Mucosa of stomach (tissue), 1 donor: ENCODE results near the gene PTF1A.

Experiments used
- H3K27me3 ChIP-seq: one replicate; pipeline ENCODE4 v1.7.0; 2013; ENCODE audit warnings: mild to moderate bottlenecking, low read length; ENCODE audit not compliant: control insufficient read depth, insufficient read depth
- H3K36me3 ChIP-seq: one replicate; pipeline ENCODE4 v1.7.0; 2013; ENCODE audit warnings: low read length; ENCODE audit not compliant: control insufficient read depth, insufficient read depth
- H3K4me1 ChIP-seq: one replicate; pipeline ENCODE4 v1.7.0; 2013; ENCODE audit warnings: mild to moderate bottlenecking, low read length; ENCODE audit not compliant: control insufficient read depth, insufficient read depth
- H3K4me3 ChIP-seq: one replicate; pipeline ENCODE4 v1.7.0; 2013; ENCODE audit warnings: low read length
- H3K9ac ChIP-seq: one replicate; pipeline ENCODE4 v1.7.0; 2013; ENCODE audit warnings: mild to moderate bottlenecking, low read length, moderate library complexity
- H3K9me3 ChIP-seq: one replicate; pipeline ENCODE4 v1.7.0; 2013; ENCODE audit warnings: mild to moderate bottlenecking, low read length, moderate library complexity; ENCODE audit not compliant: control insufficient read depth
- donor health status: Pancreatic carcinoma.

The PTF1A gene, protein sequence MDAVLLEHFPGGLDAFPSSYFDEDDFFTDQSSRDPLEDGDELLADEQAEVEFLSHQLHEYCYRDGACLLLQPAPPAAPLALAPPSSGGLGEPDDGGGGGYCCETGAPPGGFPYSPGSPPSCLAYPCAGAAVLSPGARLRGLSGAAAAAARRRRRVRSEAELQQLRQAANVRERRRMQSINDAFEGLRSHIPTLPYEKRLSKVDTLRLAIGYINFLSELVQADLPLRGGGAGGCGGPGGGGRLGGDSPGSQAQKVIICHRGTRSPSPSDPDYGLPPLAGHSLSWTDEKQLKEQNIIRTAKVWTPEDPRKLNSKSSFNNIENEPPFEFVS

GRCh38 chr10:23191764-23192711 lies at the start of gene PTF1A:
PTF1A (plus strand) TSS chr10:23192312; CDS start chr10:23192531, 219 bp downstream.
- Histone ChIP-seq H3K9ac (no peak within 1 kb of the TSS), H3K4me3 (no peak within 1 kb of the TSS), H3K36me3 (no peaks in the 10 kb centered on the region), H3K4me1 (no peaks in the 10 kb centered on the region), H3K27me3 (peaks cover 62% of the 10 kb centered on the region), H3K9me3 (no peaks in the 10 kb centered on the region)

DNA sequence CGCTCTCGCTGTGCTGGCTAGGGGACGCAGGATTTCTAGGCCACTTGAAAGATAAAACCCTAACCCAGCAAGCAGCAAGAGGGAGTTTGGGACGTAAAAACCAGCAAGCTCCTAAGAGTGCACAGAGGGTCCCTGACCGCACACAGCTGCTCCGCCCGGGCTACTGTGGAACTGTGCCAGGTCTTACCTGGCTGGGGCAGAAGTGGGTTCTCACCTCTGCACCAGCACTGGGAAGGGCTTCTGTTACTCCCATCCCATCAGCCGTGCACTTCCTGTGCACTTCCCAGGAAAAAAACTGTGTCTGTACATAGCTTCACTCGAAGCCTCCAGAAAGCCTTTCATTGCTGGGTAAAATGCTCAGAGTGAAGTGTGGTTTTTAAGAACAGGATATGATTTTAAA lies 45.9 kb upstream of the PTF1A start:
- no peaks in the 10 kb centered on the region for H3K36me3 ChIP-seq
- peaks cover 5% of the 10 kb centered on the region for H3K27me3 ChIP-seq
- H3K4me3 ChIP-seq = no peak overlapping the region
- no peak overlapping the region for H3K9ac ChIP-seq
- no peaks in the 10 kb centered on the region for H3K4me1 ChIP-seq
- no peaks in the 10 kb centered on the region for H3K9me3 ChIP-seq

- H3K4me1 ChIP-seq = no peaks in the 10 kb centered on the region
- peaks cover 5% of the 10 kb centered on the region for H3K27me3 ChIP-seq
Observed at GRCh38 chr10:23147035-23147434, 45.1 kb upstream of the PTF1A start.

GRCh38 chr10:23148214-23148613 lies 43.9 kb upstream of the PTF1A start:
- Histone ChIP-seq H3K36me3 (no peaks in the 10 kb centered on the region), H3K4me1 (no peaks in the 10 kb centered on the region), H3K9ac (no peak overlapping the region), H3K27me3 (peaks cover 5% of the 10 kb centered on the region), H3K9me3 (no peaks in the 10 kb centered on the region), H3K4me3 (no peak overlapping the region)

More at GRCh38 chr10:23147035-23147434, 45.1 kb upstream of the PTF1A start:
- Histone ChIP-seq H3K9me3 (no peaks in the 10 kb centered on the region), H3K4me3 (no peak overlapping the region), H3K9ac (no peak overlapping the region), H3K36me3 (no peaks in the 10 kb centered on the region)

GRCh38 chr10:23150091-23150490 lies 42.0 kb upstream of the PTF1A start:
- Histone ChIP-seq H3K36me3 (no peaks in the 10 kb centered on the region), H3K9ac (no peak overlapping the region), H3K4me1 (no peaks in the 10 kb centered on the region), H3K27me3 (peaks cover 5% of the 10 kb centered on the region), H3K4me3 (no peak overlapping the region), H3K9me3 (no peaks in the 10 kb centered on the region)

DNA sequence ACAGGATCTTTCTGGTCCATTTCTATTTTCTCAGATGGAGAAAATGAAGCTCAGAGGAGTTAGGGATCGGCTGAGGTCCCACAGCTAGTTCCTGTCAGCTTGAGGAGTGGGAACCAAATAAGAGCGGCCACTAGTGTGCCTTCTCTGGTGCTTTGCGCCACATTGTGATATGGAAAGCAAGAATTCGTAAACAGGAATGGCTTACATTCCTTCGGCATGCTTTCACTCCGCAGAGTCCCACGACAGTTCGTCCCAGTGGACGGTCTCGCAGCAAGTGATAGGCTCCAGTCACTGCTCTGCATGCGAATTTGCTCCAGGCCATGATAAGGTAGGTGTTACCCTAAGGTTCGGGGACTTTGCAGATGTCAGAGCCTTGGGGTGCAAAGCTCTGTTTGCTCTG lies 41.5 kb upstream of the PTF1A start:
- no peak overlapping the region for H3K9ac ChIP-seq
- H3K27me3 ChIP-seq = peaks cover 5% of the 10 kb centered on the region
- H3K4me3 ChIP-seq = no peak overlapping the region
- no peaks in the 10 kb centered on the region for H3K36me3 ChIP-seq
- H3K9me3 ChIP-seq = no peaks in the 10 kb centered on the region
- no peaks in the 10 kb centered on the region for H3K4me1 ChIP-seq

GRCh38 chr10:23151071-23151470 lies 41.0 kb upstream of the PTF1A start:
- H3K4me3 ChIP-seq = no peak overlapping the region
- no peaks in the 10 kb centered on the region for H3K36me3 ChIP-seq
- H3K4me1 ChIP-seq = no peaks in the 10 kb centered on the region
- peaks cover 4% of the 10 kb centered on the region for H3K27me3 ChIP-seq
- no peaks in the 10 kb centered on the region for H3K9me3 ChIP-seq
- H3K9ac ChIP-seq = no peak overlapping the region

- H3K36me3 ChIP-seq = no peaks in the 10 kb centered on the region
- no peak overlapping the region for H3K4me3 ChIP-seq
- H3K9ac ChIP-seq = no peak overlapping the region
- no peaks in the 10 kb centered on the region for H3K9me3 ChIP-seq
- H3K27me3 ChIP-seq = peaks cover 5% of the 10 kb centered on the region
- no peaks in the 10 kb centered on the region for H3K4me1 ChIP-seq
Observed at GRCh38 chr10:23155169-23155568, 36.9 kb upstream of the PTF1A start.

DNA sequence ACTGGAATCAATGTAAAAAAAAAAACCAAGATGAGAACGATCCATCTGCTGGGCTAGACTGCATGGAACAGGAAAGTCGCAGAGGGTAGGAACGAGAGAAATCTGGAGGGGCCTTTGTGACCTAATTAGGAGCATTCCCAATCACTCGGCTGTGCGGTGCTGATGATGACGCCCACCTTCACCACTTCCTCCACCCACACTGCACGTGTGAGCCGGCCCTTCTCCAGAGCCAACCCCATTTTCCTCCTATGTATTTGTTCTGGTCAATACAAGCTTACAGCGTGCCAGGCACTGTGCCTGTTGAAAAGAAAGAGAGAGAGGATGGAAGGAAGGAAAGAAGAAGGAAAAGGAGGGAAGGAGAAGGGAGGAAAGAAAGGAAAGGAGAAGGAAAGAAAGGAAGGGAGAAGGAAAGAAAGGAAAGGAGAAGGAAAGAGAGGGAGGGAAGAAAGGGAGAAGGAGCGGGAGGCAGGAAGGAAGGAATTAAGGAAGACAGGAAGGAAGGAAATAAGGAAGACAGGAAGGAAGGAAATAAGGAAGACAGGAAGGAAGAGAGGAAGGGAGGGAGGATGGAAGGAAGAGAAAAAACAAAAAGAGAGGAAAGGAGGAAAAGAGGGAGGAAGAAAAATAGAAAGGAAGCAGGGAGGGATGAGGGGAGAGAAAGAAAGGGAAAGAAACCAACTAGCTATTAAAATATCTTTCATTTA lies 35.5 kb upstream of the PTF1A start:
- Histone ChIP-seq H3K4me1 (no peaks in the 10 kb centered on the region), H3K9ac (no peak overlapping the region), H3K27me3 (peaks cover 5% of the 10 kb centered on the region), H3K9me3 (no peaks in the 10 kb centered on the region), H3K36me3 (no peaks in the 10 kb centered on the region), H3K4me3 (no peak overlapping the region)

DNA sequence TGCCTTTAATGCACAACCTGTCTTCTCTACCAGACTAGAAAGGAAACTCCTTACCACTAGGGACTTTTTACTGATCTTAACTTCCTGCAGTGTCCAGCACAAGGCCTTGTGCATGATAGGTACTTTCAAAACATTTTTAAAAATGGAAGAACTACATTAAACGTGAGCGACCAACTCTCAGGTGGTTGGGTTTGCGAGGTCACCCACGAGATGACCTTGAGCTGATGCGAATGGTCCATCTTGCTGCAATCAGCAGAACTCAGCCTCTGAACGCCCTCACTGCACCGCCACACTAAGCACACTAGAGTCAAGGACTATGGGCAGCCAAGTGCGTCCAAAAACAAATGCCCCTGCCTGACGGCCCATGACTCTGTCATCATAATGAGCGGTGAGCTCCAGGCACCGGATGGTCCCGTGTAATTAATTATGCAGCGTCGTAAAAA lies 34.9 kb upstream of the PTF1A start:
- no peak overlapping the region for H3K4me3 ChIP-seq
- H3K27me3 ChIP-seq = peaks cover 5% of the 10 kb centered on the region
- no peaks in the 10 kb centered on the region for H3K4me1 ChIP-seq
- no peaks in the 10 kb centered on the region for H3K36me3 ChIP-seq
- no peak overlapping the region for H3K9ac ChIP-seq
- H3K9me3 ChIP-seq = no peaks in the 10 kb centered on the region

- Histone ChIP-seq H3K9me3 (no peaks in the 10 kb centered on the region), H3K27me3 (peaks cover 5% of the 10 kb centered on the region)
Observed at GRCh38 chr10:23157691-23158369, 34.3 kb upstream of the PTF1A start.

More at GRCh38 chr10:23157691-23158369, 34.3 kb upstream of the PTF1A start:
- Histone ChIP-seq H3K4me1 (no peaks in the 10 kb centered on the region), H3K9ac (no peak overlapping the region), H3K4me3 (no peak overlapping the region), H3K36me3 (no peaks in the 10 kb centered on the region)
